IMR-90 (cell line): ENCODE data around the gene FAM174C.

Experiments
- CEBPB ChIP-seq: IDR thresholded peaks from 2 replicates; pipeline ENCODE4 v1.6.1; 2012; ENCODE audit warnings: low read depth, low read length, improper control_type of control experiment
- MAZ ChIP-seq: IDR thresholded peaks from 2 replicates; pipeline ENCODE4 v1.6.1; 2012; ENCODE audit warnings: low read depth, mild to moderate bottlenecking, low read length, improper control_type of control experiment, moderate library complexity, borderline replicate concordance
- TF ChIP-seq, protein P1 (sequence below): conservative IDR thresholded peaks from 2 replicates; pipeline ENCODE4 v1.5.1; 2012; ENCODE audit warnings: mild to moderate bottlenecking, low read depth, low read length, improper control_type of control experiment

DNA sequence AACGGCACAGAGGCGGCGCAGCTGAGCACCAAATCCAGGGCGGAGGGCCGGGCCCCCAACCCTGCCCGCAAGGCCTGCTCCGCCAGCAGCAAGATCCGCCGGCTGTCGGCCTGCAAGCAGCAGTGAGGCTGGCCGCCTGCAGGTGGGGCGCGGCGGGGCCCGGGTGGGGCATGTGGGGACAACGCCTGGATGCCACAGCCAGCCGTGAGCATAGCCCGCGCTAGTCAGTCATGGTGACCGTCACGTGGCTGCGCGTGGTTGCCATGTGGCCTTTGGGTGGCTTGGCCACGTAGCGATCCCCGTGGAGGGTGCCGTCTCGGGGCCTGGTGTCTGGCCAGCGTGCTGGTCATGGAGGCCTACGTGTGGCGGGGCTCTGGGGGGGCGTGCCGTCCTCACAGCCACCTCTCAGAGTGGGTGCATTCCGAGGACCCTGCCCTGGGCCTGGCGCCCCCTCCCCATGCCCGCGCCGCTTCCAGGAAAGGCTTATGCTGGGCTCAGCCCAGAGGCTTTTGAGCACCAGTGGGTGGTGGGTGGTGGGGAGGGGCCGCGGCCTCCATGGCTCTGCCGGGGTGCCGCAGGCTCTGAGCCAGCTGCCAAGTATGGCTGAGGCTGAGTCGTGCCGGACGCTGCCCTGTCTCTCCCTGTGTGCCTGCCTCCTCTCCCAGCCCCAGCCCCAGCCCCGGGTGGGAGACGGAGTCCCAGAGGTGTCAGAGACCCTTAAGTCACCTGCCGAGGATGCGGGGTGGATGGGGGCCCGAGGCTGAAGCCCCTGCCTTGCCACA lies 48.6 kb upstream of the FAM174C start:
- TF ChIP-seq, protein P1, sequence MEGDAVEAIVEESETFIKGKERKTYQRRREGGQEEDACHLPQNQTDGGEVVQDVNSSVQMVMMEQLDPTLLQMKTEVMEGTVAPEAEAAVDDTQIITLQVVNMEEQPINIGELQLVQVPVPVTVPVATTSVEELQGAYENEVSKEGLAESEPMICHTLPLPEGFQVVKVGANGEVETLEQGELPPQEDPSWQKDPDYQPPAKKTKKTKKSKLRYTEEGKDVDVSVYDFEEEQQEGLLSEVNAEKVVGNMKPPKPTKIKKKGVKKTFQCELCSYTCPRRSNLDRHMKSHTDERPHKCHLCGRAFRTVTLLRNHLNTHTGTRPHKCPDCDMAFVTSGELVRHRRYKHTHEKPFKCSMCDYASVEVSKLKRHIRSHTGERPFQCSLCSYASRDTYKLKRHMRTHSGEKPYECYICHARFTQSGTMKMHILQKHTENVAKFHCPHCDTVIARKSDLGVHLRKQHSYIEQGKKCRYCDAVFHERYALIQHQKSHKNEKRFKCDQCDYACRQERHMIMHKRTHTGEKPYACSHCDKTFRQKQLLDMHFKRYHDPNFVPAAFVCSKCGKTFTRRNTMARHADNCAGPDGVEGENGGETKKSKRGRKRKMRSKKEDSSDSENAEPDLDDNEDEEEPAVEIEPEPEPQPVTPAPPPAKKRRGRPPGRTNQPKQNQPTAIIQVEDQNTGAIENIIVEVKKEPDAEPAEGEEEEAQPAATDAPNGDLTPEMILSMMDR: no peak
- no peak for TF ChIP-seq MAZ
- TF ChIP-seq CEBPB: no peak
